ENCODE data around the gene PTPRK. TPM values are rescaled to one million over a fixed set of nuclear protein-coding genes. Genes with fewer than 3 reads are reported as not detected.

Gene PTPRK
- total RNA-seq, 1 donor from 2014 or later: 48.4 TPM

- no peak for FAIRE-seq
- Histone ChIP-seq H3K36me3 (ENCODE audit: control insufficient read depth, insufficient read depth, low read length) (no peaks in the 10 kb centered on the region), H3K4me3 (ENCODE audit: low read depth, low read length) (peak overlapping the region; percentile 63), H3K27me3 (ENCODE audit: control insufficient read depth, insufficient read depth, low read length) (no peaks in the 10 kb centered on the region)
- no peak for TF ChIP-seq CTCF (IDR thresholded peaks at IDR 0.05; ENCODE audit: insufficient read depth, low read length, severe bottlenecking)
- DNase-seq (ENCODE audit: low read depth): peak; percentile 32
Measured at GRCh38 chr6:128519931-128520435, 416 bp downstream of the PTPRK start.

- peak; percentile 16 for TF ChIP-seq CTCF (IDR thresholded peaks at IDR 0.05; ENCODE audit: insufficient read depth, low read length, severe bottlenecking)
- H3K4me3 ChIP-seq (ENCODE audit: low read depth, low read length): peak overlapping the region; percentile 63
- no peaks in the 10 kb centered on the region for H3K36me3 ChIP-seq (ENCODE audit: control insufficient read depth, insufficient read depth, low read length)
- DNase-seq (ENCODE audit: low read depth) (peak; percentile 23), FAIRE-seq (no peak)
- no peaks in the 10 kb centered on the region for H3K27me3 ChIP-seq (ENCODE audit: control insufficient read depth, insufficient read depth, low read length)
Measured at GRCh38 chr6:128519132-128519930, 1.1 kb downstream of the PTPRK start.

GRCh38 chr6:128518434-128519131 is 1.8 kb downstream of the PTPRK start:
- FAIRE-seq: no peak
- H3K36me3 ChIP-seq (ENCODE audit: control insufficient read depth, insufficient read depth, low read length): no peaks in the 10 kb centered on the region
- peak overlapping the region; percentile 63 for H3K4me3 ChIP-seq (ENCODE audit: low read depth, low read length)
- DNase-seq (ENCODE audit: low read depth): peak; percentile 38
- no peaks in the 10 kb centered on the region for H3K27me3 ChIP-seq (ENCODE audit: control insufficient read depth, insufficient read depth, low read length)
- no peak for TF ChIP-seq CTCF (IDR thresholded peaks at IDR 0.05; ENCODE audit: insufficient read depth, low read length, severe bottlenecking)

GRCh38 chr6:128517124-128517523 is 3.3 kb downstream of the PTPRK start:
- no peaks in the 10 kb centered on the region for H3K36me3 ChIP-seq (ENCODE audit: control insufficient read depth, insufficient read depth, low read length)
- DNase-seq (ENCODE audit: low read depth) (no peak), FAIRE-seq (no peak)
- H3K27me3 ChIP-seq (ENCODE audit: control insufficient read depth, insufficient read depth, low read length): no peaks in the 10 kb centered on the region
- no peak for TF ChIP-seq CTCF (IDR thresholded peaks at IDR 0.05; ENCODE audit: insufficient read depth, low read length, severe bottlenecking)
- no peak overlapping the region for H3K4me3 ChIP-seq (ENCODE audit: low read depth, low read length)

GRCh38 chr6:128516514-128516898 is 3.9 kb downstream of the PTPRK start:
- TF ChIP-seq CTCF (IDR thresholded peaks at IDR 0.05; ENCODE audit: insufficient read depth, low read length, severe bottlenecking): peak; percentile 43
- H3K4me3 ChIP-seq (ENCODE audit: low read depth, low read length): no peak overlapping the region

More at GRCh38 chr6:128516514-128516898, 3.9 kb downstream of the PTPRK start:
- no peak for FAIRE-seq
- DNase-seq (ENCODE audit: low read depth): peak; percentile 65
- H3K36me3 ChIP-seq (ENCODE audit: control insufficient read depth, insufficient read depth, low read length): no peaks in the 10 kb centered on the region
- H3K27me3 ChIP-seq (ENCODE audit: control insufficient read depth, insufficient read depth, low read length): no peaks in the 10 kb centered on the region

All from bronchial epithelial cell (primary cell).